GM19467 (cell line): ENCODE data around the gene TRMT2A.

Source experiments
- ATAC-seq: cut with Tn5 transposase; IDR thresholded peaks from one replicate; pipeline ENCODE4 v1.9.1; 2021; ENCODE audit warnings: mild to moderate bottlenecking, moderate library complexity; ENCODE audit not compliant: unreplicated experiment

The TRMT2A gene

GRCh38 chr22:20107951-20108756 lies 8.9 kb downstream of the TRMT2A start:
- ATAC-seq = no peak

DNA sequence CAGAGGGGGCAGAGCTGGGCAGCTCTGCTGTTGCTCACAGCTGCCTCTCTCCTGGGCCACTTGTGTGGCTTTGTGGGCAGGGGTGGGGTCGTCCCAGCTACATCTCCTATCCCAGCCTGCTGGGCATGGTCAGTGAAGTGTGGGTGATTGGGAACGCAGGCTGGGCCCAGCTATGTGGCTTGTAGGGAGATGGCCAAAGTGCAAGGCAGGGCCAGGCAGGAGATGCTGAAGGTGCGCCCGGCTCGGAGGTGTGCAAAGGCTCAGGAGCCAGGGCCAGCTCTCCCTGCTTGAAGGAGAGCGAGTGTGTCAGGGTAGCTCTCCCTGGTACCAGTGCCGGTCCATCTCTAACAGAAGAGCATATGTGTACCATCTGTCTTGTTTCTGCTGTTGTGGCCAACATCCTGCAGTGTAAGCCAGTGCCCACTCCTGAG lies 9.5 kb downstream of the TRMT2A start:
- ATAC-seq = no peak

DNA sequence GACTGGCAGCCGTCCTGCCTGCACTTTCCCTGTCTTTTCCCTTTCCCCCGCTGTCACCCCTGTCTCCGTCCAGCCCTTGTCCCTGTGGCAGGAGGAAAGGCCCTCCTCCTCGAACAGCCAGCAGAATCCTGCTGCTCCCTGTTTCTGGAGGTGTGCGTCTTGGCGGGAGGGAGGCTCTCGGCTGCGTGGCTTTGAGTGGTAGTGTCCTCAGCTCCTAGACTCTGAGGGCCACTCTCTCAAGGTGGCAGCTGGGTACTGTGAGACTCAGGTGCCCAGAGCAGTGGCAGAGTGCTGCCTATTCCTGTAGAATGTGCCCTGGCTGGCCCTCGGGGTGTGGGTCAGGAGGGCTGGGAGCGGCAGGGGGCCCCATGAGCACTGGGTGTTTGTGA lies 10.2 kb downstream of the TRMT2A start:
- ATAC-seq = no peak

DNA sequence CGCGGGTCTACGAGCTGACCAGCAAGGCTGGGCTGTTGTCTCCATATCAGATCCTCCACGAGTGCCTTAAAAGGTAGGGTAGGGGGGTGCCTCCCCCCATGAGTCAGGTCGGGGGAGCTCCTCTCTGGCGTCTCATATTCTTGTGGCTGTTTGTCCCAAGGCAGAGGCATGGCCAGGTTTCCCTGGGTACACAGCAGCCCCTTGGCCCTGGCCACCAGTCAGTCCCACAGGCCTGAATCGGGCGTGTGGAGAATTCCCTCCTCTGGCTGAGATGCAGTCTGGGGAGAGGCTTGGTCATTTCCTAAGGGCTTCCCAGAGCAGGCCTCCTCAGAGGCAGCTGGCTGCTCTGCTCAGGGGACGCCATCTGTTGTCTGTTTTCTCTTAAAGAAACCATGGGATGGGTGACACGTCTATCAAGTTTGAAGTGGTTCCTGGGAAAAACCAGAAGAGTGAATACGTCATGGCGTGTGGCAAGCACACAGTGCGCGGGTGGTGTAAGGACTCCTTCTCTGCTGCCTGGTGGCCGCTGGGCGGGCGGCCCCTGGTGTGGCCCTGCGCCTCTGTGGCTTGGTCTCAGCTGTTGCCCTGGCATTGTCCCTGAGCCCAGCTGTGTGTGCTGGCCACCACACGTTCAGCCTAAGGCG lies 10.7 kb downstream of the TRMT2A start:
- ATAC-seq = no peak

DNA sequence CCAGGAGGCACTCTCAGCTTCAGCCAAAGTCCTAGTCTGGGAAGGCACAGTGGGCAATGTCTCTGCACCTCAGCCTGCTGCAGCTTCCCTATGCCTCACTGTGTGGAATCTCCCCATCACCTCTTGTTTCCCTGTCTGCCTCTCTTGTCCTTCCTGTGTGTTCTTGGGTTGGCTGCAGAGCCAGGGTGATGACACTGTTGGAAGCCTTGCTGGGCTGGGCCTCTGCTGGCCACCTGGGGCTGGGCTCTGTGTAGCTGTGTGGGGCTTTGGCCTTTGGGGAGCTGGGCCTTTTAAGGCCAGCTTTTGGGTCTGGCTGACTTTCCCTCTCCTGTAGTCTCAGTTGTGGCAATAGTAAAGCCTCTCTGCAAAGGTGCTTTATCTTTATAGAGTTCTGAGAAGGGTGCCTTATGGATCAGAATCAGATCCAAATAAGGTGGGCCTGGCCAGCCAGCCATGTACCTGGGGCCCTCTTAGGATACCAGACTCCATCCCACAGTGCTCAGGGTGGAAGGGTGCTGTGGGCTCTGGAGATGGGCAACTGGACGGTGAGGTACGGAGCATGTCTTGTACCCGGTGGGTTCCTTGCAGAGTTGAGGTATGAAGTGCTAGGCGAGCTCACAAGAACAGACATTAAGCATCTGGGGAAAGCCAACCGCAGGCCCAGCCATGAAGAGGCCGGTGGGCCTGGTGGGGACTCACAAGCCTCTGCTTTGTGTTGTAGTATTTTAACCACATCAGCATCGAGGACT lies 11.4 kb downstream of the TRMT2A start:
- no peak for ATAC-seq

- no peak for ATAC-seq
Measured at GRCh38 chr22:20102203-20102780, 14.7 kb downstream of the TRMT2A start.

DNA sequence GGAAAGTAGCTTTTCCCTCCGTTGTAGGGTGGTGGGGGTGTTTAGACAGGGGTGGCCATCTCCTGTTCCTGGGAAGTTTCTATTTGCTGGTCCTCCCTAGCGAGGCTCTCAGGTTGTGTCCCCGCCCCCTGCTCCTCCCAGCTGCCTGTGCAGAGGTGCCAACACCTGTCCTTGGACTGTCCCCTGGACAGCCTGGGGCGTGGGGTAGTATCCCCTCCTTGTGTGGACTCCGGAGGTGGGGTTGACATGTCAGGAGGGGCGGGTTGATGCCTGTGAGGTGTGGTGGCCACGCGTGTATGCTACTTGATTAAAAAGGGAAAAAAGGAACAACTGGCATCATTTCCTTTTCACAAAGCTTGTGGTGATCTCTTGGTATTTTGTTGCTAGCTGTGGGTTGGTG lies 15.4 kb downstream of the TRMT2A start:
- ATAC-seq = no peak

DNA sequence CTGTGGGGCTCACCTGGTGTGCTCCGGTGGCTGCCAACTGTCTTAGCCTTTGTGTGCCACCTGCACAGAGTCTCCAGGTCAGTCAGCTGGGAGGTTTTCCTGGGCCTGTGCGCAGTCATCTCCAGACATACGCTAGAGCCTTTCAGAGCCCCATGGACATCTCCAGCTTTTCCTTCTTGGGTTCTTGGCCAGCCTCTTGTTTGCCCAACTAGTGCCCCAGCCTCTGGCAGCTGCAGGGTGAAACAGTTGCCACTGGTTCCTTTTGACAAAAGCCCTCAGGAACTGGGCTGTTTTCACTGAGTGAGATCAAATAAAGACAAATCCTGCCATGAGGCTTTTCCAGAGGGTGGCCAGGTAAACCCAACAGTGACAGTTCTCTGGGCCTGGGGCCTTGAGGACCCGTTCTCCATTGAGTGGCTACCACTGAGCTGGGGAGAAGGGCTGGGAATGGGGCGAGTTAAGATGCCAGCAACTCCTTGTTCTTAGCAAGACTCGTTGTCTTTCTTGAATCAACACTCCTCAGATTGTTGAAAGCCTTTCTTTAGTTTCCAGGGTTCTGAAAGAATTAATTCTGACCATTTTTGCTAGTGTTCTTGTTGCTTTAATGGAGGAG lies 17.8 kb downstream of the TRMT2A start:
- no peak for ATAC-seq

GRCh38 chr22:20096574-20097420 lies 20.2 kb downstream of the TRMT2A start:
- no peak for ATAC-seq

GRCh38 chr22:20095521-20095920 lies 21.5 kb downstream of the TRMT2A start:
- no peak for ATAC-seq

DNA sequence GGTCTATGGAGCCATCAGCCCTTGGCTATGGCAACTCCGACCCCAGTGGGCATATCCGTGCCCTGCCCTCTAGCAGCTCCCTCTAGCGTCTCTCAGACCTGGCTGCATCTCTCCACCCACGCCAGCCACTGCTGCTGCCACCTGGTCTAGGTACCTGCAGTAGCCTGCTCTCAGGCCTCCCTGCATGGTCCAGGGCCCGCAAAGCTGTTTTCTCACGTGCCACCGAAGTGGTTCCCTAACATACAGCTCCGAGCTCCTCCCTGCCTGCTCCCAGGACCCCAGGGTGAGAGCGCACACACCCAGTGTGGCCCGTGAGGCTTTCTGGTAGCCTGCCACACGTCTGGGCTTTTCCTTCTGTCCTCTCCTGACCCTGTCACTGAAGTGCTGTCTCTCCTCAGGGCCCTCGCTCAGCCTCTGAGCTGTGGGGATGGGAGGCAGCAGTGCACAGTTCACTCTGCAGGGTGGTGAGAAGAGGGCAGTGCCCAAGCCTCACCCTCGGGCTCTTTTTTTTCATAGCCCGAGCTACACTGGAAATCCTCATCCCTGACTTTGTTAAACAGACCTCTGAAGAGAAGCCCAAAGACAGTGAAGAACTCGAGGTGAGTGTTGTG lies 22.7 kb downstream of the TRMT2A start:
- ATAC-seq = no peak

- no peak for ATAC-seq
Measured at GRCh38 chr22:20093418-20094196, 23.4 kb downstream of the TRMT2A start.

DNA sequence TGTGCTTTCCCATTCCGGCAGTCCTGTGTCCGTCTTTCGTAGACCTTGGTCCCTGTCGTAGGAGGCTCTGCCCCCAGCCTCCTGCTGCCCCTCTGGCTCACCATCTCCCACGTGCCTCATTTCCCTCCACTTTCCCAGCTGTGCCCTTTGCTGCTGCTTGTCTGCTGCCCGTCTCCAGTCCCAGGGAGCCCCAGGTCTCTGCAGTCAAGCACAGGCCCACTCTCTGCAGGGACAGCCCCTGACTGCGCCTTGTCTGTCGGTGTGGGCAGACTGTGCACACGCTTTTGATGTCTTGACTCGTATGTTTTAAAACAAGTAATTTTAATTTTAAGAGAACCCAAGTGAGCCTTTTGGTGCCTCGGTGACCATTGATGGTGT lies 24.6 kb downstream of the TRMT2A start:
- ATAC-seq = no peak

- no peak for ATAC-seq
Measured at GRCh38 chr22:20091690-20092476, 25.1 kb downstream of the TRMT2A start.

- no peak for ATAC-seq
Measured at GRCh38 chr22:20090730-20091240, 26.2 kb downstream of the TRMT2A start.

DNA sequence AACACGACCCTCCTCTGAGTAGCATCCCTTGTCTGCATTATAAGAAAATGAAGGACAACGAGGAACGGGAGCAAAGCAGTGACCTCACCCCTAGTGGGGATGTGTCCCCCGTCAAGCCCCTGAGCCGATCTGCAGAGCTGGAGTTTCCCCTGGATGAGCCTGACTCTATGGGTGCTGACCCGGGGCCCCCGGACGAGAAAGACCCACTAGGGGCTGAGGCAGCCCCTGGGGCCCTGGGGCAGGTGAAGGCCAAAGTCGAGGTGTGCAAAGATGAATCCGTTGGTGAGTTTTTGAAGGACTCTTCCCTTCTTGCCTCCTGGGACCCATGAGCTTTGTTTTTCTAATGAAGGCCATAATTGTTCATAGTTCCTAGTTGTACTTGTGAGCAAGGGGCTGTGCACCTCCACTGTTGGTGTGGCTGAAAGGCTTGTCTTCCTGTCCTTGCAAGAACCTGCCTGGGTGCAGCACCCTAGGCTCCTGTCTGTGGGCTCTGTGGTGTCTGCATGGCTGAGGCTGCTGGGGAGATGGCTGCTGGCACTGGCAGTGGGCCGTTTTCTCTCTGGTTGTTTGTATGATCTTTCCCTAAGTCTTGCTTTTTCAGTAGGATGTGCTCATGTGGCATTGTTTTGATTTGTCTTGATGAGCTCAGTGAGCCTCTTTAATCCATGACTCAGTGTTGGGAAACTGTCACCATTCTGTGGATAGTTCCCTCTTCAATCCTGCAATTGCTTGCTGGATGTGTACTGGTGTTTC lies 26.9 kb downstream of the TRMT2A start:
- no peak for ATAC-seq
